AML-193 (cell line): ENCODE data around the gene MPV17L.
"Not testable (repeated sequence)": the region's sequence is repeated elsewhere in the genome, so short reads cannot be mapped to it uniquely, and the experiment has no call there.

ENCODE experiments used
- DNase-seq, 2 experiments: peaks; one replicate each; lab custom pipeline; 2025; lab: John Stamatoyannopoulos, UW

The MPV17L gene

DNA sequence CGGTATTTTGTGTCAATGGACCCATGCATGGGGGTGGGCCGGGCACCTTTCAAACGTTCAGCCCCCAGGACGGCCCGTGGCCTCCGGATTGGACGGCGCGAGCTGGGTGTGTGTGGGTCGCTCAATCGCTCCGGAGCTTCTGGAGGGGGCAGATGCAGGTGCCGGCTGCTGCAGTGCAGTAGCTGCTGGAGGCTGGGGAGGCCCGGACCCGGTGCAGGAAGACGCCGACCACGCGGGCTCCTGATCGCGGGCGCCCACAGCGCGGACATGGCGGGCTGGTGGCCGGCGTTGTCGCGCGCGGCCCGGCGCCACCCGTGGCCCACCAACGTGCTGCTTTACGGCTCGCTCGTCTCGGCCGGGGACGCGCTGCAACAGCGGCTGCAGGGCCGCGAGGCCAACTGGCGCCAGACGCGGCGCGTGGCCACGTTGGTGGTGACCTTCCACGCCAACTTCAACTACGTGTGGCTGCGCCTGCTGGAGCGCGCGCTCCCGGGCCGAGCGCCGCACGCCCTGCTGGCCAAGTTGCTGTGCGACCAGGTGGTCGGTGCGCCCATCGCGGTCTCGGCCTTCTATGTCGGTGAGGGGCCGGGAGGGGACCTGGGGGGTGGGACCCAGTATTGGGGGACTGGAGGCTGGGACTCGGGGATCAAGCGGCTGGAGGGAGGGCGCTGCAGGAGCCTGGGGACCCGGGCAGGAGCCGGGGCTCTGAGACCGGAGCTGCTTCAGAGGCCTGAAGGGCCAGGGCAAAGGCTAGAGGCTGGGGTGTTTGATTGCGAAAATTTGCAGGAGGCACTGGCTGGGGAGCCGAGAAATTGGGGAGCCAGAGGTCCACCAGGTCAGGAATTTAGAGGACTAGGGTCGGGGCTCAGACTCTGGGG lies at the start of gene MPV17L:
Gene MPV17L (plus strand): TSS at position 124 of the 878 bp plus-strand sequence. CDS start 144 bp downstream, at position 268.
- DNase-seq: not testable (repeated sequence)

DNA sequence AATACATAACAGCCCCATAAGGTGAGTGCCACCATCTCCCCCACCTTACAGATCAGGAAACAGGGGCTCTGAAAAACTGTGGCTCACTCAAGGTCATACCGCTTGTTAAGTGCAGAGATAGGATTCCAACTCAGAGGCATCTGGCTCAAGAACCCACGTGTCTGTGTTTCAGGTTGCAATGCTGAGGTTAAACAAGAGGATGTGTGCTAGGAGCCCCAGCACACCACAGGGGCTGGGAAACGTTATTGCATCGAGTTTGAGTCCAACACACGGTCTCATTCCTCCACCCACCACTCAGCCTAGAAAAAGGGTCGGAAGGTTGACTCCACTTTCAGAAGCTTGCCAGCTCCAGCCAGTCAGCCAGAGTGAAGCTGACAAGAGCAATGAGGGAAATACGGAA lies 46.8 kb upstream of the MPV17L start:
- not testable (repeated sequence) for DNase-seq

DNA sequence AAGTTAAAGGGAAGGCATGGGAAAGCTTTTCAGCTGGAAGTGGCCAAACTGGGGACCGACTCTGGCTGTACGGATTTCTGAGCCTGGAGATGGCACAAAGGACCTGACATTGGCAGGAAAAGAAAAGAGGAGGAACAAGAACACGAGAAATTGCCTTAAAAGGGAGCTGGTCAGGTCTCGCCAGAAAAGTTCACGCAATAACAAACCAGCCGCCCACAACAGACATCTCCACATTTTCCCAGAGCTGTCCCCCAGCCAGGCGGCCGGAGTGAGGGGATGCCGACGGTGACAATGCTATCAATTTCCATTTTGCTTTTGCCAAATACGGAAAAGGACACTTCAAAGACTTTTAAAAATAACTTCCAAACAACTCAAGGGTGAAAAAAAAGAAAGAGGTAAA lies 44.3 kb upstream of the MPV17L start:
- DNase-seq: not testable (repeated sequence)

DNA sequence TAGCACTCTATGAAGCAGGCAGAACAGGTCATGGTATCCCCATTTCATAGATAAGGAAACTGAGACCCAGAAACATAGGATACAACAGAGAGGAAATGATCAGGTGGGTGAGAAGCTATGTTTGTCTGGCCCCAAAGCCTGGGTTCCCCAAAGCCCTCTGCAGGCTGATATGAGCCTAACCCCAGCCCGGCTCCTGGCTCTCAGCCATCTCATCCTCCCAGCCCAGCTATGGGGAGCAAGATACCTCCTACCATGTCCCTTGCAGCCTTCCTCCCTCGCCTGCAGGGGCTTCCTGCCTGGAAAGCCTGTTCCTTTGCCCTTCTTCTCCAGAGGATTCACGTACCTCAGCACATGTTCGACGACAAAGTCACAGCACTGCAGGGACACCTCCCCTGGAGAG lies 43.8 kb upstream of the MPV17L start:
- DNase-seq: not testable (repeated sequence)

DNA sequence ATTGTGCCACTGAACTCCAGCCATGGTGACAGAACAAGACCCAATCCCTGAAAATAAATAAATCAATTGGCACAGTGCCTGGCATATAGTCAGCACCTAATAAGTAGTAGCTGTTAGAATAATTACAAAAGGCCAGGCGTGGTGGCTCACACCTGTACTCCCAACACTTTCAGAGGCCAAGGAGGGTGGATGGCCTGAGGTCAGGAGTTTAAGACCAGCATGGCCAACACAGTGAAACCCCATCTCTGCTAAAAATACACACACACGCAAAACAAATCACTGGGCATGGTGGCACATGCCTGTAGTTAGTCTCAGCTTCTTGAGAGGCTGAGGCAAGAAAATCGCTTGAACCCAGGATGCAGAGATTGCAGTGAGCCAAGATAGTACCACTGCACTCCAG lies 42.7 kb upstream of the MPV17L start:
- not testable (repeated sequence) for DNase-seq

DNA sequence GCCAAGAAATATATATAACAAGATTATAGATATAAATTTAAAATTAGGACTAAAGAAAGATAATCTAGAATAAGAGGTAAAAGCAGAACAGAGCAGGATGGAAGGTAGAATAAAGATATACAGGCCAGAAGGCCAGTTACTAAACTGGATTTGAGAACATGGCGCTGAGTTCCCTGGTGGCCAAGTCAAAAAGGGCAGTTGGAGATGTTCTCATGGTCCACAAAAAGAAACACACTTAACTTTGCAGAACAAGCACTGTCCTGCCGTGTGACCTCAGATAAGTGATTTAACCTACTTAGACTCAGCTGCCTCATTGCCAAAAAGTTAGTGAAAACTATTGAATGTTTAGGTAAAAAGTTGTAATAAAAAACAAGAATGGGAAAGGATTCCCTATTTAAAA lies 40.7 kb upstream of the MPV17L start:
- DNase-seq: not testable (repeated sequence)

DNA sequence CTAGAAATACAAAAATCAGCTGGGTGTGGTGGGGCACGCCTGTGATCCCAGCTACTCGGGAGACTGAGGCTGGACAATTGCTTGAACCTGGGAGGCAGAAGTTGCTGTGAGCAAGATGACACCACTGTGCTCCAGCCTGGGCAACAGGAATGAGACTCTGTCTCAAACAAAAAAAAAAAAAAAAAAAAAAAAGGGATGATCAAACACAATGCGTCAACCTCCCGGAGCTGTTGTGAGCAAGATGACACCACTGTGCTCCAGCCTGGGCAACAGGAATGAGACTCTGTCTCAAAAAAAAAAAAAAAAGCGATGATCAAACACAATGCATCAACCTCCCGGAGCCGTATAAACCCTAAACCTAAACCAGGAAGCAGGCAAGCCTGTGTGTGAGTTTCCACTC lies 38.1 kb upstream of the MPV17L start:
- not testable (repeated sequence) for DNase-seq

DNA sequence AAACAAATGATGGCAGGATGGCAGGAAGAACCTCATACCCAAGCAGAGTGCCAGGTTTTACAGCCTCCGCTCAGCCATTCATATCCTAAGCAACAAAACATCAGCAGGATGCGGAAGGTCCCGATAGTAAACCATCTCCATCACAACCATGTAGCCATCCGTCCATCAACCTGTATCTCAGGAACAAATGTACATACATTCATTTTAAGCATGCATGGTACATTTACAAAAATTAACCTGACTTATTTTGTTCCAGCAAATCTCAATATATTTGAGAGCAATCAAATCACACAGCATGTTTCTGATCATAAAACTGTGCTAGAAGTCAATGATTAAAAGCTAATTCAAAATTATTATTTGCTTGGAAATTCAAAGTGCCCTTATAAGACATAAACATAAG lies 17.4 kb upstream of the MPV17L start, which contains the start of gene NPIPA5:
Gene NPIPA5 (minus strand): TSS at position 101 of the 400 bp plus-strand sequence. CDS start 0 bp downstream, at position 101.
- not testable (repeated sequence) for DNase-seq

DNA sequence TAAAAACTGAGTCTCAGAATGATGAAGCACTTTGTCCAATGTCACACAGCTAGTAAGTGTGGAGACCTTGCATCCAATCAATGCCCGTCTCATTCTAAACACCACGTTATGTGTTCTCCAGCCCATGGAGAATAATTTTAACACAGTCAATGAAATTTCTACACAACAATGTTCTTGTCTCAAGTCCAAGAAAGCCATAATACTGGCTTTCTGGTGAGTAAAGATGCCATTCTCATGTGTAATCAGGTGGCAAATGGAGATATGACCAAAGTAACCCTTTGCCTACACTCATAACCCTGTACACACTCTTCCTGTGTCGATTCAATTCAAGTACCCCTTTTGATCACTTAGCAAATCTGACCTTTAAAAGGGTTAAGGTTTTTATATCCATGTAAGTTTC lies 12.7 kb upstream of the MPV17L start:
- DNase-seq: not testable (repeated sequence)

DNA sequence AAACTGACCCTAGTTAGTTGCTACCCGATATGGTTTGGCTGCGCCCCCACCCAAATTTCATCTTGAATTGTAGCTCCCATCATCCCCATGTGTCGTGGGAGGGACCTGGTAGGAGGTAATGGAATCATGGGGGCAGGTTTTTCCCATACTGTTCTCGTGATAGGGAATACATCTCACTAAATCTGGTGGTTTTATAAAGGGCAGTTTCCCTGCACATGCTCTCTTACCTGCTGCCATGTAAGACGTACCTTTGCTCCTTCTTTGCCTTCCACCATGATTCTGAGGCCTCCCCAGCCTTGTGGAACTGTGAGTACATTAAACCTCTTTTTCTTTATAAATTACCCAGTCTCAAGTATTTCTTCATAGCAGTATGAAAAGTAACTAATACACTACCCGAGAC lies 7.5 kb upstream of the MPV17L start:
- not testable (repeated sequence) for DNase-seq

DNA sequence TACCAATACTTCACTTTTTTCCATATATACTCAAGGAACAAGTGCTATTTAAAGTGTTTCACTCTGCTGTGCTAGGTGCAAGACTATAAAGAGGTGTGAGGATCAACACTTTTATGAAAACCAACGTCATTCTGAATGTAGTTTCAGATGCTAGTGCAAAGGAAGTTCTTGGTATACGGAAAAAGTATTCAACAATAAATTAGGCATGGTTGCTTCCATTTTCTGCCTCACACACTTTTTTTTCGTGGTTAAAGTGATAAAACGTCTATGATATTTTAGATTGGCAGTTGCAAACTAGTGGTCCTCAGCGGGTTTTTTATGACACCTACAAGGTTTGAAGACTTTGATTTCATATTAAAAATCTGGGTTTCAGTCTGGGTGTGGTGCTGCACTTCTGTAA lies 5.6 kb upstream of the MPV17L start:
- not testable (repeated sequence) for DNase-seq

DNA sequence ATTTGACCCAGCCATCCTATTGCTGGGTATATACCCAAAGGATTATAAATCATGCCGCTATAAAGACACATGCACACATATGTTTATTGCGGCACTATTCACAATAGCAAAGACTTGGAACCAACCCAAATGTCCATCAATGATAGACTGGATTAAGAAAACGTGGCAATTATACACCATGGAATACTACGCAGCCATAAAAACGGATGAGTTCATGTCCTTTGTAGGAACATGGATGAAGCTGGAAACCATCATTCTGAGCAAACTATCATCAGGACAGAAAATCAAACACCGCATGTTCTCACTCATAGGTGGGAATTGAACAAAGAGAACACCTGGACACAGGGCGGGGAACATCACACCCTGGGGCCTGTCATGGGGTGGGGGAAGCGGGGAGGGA lies 2.5 kb upstream of the MPV17L start:
- DNase-seq: not testable (repeated sequence)

DNA sequence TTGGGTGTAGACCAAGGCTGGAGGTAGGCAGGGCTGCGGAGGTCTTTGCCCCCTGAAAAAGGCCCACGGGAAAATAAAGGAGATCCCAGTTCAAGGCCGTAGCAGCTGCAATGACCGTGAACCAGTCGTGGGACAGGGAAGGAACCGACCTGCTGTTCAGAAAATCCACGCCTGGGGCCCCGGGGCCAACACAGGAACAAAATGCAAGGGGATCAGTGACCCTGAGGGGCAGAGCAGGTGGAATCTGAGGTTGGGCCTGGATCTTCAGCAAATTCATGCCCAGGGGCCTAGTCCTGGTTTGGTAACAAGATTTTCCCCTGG lies 915 bp downstream of the MPV17L start:
- not testable (repeated sequence) for DNase-seq

DNA sequence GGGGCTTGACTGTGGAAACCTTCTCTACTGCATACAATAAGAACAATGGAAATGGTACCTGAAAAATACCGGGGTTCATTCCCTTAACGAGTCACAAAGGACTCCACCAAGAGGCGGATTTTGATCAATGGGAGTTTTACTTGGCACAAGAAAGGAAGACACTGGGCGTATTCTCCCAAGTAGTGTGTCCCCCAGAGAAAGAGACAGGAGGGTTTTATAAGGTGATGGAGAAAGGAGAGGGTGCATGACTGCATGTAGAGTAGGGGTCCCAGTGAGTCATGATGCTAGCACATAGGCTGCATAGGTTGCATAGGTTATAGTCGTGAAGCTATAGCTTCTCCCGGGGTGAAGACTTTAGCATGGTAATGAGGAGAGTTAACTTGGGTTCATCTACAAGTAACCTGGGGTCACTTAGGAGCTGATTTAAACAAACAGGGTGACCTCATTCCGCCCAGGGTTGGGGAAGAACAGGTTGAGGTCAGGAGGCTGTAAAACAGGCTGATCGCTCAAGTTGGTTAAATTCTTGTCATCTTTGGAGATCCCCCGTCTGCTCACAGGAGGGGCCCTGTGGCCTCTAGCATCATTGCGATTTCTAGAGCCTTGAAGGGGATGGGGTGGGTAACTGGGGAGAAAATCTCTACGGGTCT lies 1.5 kb downstream of the MPV17L start:
- DNase-seq: no peak

DNA sequence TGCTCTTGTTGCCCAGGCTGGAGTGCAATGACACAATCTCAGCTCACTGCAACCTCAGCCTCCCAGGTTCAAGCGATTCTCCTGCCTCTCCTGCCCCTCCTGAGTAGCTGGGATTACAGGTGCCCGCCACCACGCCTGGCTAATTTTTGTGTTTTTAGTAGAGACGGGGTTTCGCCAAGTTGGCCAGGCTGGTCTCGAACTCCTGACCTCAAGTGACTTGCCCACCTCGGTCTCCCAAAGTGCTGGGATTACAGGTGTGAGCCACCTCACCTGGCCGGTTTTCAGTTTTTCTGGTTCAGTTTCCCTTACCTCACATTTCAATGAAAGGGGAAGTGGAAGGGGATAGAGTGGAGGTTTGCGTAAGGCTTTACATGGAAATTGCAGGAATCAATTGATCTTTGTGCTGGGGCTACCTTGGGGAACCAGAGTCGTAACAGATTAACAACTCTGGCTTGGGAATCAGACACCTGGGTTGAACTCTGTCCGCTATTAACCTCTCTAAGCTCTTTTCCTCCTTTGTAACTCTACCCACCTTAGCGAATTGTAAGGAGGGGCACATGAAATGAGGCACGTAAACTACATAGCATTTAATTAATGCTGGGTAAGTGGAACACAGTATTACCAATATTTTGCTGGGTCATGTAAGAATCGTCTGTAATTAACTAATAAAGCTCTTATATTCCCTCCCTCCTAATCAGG lies 3.2 kb downstream of the MPV17L start:
- DNase-seq: no peak

DNA sequence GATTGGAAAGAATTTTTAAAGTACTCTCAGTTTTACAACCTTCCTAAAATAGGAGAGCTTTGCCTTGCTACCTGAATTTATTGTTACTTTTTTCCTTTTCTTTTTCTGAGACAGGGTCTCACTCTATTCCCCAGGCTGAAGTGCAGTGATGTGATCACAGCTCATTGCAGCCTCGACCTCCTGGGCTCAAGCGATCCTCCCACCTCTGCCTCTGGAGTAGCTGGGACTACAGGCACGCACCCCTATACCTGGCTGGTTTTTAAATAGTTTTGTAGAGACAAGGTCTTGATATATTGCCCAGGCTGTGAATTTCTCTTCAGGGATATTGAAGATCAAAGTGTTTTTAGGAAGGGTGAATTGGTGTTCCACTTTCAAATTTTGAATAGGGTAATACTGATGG lies 3.8 kb downstream of the MPV17L start:
- DNase-seq: no peak

DNA sequence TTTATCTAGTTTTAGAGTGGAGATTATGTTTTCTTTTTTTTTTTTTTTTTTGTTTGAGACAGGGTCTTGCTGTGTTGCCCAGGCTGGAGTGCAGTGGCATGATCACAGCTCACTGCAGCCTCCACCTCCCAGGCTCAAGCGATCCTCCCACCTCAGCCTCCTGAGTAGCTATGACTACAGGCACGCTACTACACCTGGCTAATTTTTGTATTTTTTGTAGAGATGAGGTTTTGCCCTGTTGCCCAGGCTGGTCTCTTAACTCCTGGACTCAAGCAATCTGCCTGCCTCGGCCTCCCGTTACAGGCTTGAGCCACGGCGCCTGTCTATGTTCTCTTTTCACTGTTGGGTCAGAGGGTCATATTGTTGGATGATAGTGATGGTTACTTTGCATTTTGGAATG lies 4.8 kb downstream of the MPV17L start:
- DNase-seq: not testable (repeated sequence)

DNA sequence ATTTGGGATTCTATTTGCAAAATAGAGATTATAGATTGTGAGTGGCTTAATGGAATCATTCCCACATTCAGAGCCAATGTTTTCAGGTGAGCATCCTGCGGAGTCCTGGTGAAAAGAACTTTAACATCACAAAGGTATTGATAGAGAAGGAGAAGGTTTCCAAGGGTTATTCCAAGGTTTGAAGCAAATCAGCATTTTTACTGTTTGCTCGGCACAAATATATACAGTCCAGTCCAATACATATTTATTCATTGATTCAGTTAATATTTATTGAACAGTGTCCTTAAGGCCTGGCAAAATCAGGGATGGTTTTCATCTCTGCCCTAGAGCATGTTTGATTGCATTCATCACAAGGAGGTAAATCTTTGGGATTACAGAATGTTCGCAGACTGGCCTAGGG lies 6.4 kb downstream of the MPV17L start:
- DNase-seq: no peak

DNA sequence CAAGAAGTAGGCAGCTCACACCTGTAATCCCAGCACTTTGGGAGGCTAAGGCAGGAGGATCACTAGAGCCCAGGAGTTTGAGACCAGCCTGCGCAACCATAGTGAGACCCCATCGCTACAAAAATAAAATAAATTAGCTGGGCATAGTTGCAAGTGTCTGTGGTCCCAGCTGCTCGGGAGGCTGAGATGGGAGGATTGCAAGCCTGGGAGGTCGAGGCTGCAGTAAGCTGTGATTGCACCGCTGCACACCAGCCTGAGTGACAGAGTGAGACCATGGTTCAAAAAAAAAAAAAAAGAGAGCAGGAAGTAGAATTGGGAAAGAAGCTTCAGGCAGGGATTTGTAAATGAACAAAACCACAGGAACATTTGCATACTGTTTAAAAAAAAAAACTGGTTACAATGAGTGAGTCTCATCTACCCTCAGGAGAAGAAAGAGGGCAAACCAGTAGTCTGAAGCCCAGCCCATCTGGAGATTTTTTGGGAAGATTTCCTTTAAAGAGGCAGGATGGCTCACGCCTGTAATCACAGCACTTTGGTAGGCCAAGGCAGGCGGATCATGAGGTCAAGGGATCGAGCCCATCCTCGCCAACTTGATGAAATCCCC lies 7.9 kb downstream of the MPV17L start:
- no peak for DNase-seq

DNA sequence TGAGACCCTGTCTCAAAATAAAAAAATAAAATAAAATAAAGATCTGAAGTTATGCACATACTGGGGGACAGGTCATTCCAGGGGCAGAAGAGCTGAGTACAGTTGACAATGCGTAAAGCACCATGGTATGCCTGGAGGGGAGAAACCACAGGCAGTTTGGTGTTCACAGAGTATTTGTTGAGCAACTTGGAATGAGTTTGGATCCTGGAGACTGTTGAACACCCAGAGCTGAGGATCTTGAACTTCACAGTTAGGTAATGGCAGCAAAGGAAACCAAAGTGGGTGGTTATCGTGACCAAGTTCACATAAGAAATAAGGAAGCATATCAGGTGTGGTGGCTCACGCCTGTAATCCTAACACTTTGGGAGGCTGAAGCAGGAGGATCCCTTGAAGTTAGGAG lies 8.5 kb downstream of the MPV17L start:
- DNase-seq: not testable (repeated sequence)

DNA sequence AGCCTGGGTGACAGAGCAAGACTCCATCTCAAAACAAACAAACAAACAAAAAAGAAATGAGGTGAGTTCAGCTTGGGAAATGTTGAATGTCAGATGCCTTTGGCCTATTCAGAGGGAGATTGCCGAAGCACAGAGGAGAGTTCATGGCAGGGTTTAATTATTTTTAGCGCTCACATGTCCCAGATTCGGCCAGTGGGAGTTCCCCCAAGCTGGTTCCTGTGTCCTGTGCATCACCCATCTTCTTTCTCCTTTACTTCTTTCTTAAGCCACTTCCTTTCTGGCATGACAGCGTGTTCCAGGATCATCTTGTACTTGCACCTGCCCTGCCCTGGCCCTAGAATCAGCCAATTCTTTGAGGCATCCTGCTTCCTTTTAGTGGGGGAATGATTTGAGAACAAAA lies 9.2 kb downstream of the MPV17L start:
- DNase-seq: no peak

DNA sequence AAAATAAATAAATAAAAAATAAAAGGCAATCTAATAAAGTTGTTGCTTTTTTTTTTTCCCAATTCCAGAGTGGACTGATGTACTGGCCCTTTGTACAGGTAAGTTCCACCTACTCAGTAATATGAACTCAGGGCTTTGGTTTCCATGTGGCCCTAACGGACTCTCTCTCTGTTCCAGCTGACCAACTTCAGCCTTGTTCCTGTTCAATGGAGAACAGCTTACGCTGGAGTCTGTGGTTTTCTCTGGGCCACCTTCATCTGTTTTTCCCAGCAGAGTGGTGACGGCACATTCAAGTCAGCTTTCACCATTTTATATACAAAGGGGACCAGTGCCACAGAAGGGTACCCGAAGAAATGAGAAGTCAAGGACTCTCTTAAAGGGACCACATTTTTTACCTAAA lies 12.2 kb downstream of the MPV17L start:
- DNase-seq: not testable (repeated sequence)
